GM19438 (cell line): Measurements from ENCODE around the gene ICE1.
"Not testable (repeated sequence)": the region's sequence is repeated elsewhere in the genome, so short reads cannot be mapped to it uniquely, and the experiment has no call there.

Experiments used
- ATAC-seq: cut with Tn5 transposase; IDR thresholded peaks from one replicate; pipeline ENCODE4 v1.9.1; 2021; ENCODE audit warnings: low read depth; ENCODE audit not compliant: unreplicated experiment

Gene ICE1, protein sequence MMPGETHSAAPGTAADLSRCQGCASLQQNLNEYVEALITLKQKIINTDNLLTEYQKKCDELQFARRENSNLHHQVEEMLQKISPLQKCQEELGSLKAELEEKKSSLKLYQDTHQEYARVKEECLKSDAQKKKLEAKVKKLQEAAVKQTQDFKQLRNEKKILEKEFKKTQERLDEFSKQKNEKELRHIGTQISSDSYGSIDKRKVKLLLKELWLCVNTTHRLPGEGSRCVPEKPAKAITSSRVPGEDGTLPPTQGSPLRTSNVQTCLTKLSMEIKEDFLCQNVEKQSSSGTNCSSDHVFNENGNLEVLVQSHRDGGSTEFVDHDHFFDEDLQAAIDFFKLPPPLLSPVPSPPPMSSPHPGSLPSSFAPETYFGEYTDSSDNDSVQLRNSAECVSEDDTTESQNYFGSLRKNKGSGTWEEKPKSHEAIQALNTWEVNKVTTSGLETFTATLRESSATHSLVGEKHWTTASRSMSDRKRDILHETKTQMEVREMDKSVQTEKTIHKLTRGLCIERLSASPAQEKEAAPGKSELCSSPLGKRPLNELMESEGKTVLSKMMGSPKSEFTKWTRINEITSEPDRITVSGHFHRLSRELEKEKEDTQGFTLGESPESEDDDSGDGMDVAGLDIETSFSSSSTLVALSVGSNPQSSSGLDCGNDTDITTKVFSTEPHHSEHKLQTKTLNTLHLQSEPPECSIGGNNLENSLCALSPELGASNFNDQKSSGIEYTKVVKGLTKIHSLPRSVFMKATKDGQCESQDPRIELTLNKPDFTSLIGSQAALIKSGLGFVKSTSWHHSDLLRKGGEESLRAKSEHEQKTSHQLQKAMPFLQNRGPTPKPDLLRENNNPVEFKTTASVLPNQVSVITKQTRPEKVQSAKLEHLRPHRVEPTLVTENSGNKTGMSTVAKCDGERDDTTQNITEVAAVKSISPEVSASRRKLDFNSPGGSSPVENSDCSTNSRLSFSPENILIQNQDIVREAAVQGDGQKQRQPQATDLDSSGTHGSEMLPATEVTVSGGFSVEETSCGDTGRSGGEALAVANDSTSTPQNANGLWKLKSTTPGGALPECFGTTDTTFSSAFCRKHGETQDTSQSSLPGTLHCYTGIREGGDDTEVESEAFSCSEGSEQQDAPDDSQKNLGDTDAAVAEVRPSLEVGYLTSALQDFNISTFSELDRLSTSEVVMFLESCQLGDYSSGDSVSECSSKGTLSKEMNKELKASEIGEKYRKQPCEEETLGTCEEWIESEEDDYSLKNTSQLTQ (N-terminal part only)

DNA sequence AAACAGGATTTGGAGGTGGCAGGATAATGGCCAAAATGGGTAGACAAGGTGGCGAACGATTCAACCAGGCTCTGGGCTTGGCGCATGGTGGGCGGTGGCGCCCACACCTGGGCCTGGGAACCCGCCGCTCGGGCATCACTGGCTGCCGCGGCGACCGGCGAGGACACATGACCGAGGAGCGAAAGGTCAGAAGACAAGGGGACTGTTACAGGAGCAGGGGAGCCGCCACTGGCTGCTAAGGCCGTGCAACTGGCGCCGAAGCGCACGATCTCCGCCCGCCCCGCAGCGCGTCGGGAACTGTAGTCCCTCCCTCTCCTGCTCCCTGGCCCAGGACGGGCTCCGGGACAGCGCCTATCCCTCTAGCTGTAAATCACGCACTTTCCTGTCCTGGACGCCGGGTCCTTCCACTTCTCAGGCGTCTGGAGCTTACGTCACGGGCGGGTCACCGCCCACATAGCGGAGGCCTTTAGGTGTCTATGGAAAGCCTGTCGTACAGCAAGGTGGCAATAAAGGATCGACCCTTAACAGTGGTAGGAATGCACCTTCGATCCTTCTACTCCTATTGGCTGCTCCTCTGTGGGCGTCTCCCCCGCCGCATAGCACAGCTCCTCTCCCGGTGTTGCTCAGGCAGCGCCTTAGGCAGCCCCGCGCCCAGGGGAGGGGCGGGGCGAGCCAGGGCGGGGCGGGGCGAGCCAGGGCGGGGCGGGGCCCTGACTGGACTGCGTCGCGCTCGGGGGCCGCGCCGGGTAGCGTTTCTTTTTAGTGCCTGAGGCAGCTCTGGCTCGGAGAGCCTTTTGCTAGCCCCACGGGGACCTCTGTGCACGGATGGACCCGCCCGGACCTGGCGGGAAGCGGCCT is at the start of gene ICE1:
Gene ICE1, plus strand, starts transcription at position 717 of the 858 bp plus-strand sequence. CDS start 239 bp downstream, outside the sequence.
- ATAC-seq = peak; percentile 84

- ATAC-seq = no peak
These were observed 49.5 kb upstream of the ICE1 start for GRCh38 chr5:5372930-5373329.

- no peak for ATAC-seq
These were observed 49.0 kb upstream of the ICE1 start for GRCh38 chr5:5373351-5373989.

DNA sequence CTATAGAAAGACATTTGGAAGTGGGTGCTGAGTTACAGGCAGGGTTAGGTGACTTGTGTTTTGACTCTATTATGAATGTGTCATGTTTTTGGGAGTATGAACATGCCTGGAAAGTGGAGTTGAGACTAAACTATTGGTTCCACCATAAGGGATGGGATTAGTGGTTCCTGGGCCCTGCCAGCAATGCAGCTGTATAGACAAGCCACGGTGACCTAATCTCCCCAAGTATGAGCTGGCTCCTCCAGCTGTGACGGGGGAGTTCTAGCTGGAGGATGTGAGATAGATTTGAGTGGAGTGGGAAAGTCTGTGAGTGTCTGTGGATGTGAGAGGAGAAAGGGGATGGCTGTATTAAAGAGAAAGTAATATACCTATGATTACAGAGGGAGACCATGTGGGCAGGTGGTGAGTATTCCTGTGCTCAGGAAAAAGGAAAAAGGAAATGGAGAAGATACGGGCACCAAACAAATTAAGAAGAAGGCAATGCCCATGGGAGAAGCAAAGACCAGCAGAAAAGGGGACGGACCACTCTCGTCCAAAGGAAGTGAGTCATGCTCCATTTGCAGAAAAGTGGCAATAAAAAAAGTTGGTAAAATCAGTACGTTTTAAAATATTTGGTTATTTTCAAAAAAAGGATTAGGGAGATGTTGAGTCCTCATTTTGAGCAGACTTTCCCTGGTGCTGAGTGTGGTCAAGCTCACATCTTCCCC is 48.3 kb upstream of the ICE1 start:
- no peak for ATAC-seq

GRCh38 chr5:5377780-5378179 is 44.7 kb upstream of the ICE1 start:
- no peak for ATAC-seq

DNA sequence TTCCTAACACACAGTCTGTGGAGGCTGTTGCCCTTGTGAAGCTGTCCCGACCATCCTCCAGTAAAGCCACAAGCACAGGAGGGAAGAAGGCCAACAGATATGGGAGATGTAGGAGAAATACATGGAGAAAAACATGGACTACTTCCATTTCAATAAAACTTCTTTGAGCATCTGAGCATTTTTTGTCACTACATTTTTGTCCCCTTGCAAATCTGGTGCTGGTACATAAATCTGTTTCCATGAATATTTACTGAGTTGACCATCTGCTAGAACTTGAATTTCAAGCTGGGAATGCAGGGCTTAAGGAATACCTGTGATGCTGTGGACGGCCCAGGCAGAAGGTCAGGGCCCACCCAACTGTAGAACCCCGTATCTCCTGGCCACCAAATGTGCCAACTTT is 43.9 kb upstream of the ICE1 start:
- ATAC-seq = no peak

DNA sequence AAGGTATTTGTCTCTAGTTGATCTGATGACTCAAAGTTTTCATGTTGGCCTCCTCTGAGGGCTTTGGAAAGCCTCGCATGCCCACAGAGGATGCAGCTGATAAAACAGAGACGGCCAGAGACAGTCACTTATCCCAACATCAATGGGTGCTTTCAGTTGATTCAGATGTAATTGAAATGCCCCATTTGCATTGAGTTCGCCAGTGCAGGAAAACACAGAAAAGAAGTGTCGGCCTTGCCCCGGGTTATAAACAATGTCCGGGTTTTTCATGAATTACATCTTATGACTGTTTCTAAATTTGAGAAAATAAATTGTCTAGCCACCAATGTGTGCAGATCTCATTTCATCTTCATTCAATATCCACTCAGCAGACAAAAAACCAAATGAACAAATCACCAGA is 42.2 kb upstream of the ICE1 start:
- ATAC-seq = no peak

- no peak for ATAC-seq
These were observed 41.1 kb upstream of the ICE1 start for GRCh38 chr5:5381310-5381913.

GRCh38 chr5:5383461-5383860 is 39.0 kb upstream of the ICE1 start:
- no peak for ATAC-seq

- no peak for ATAC-seq
These were observed 37.7 kb upstream of the ICE1 start for GRCh38 chr5:5384660-5385330.

DNA sequence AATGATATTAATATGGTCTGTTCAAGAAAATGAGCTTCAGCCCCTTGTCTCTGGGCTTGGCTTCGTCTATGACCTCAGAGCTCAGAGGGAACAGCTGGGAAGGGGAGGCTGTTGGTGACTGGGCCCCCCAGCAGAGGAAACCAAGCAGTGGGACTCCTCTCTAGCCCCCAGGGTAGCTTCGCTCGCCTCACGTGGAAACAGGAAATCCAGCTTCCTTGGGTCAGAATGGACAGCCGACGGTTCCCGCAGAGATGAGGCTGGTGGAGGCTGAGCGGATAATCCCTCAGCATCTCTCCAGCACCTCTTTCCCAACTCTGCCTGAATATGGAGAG is 37.2 kb upstream of the ICE1 start:
- ATAC-seq = no peak

DNA sequence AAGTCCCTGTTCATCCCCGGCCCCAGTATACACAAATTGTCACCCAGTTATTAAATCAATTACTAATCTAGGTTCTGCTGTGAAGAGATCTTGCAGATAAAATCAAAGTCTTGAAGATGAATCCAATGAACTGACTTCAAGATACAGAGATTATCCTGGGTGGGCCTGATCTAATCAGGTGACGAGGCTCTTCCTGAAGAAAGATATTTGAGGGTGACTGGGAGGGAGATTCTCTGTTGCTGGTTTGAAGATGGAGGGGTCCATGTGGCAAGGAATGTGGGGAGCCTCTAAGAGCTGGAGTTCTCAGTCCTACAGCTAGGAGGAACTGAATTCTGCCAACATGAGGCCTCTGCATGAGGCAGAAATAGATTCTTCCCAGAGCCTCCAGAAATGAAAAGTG is 36.1 kb upstream of the ICE1 start:
- ATAC-seq = no peak

DNA sequence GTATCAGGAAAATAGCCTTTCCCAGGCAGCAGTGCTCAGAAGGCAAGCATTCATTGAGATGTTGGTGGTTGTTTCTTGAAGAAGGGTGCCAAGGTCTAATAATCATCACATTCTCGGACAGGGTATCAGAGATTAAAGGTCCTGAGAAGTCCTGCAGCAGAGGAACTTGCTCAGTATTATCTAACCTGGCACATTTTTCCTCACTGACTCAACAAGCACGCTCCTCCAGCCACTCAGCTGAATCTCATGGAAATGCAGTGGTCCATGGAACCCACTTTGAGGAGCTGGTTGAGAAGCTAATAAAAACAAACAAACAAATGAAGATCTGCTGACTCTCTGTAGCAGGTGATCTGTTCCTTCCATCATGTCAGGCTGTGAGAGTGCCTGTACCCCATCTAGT is 35.3 kb upstream of the ICE1 start:
- ATAC-seq = no peak

DNA sequence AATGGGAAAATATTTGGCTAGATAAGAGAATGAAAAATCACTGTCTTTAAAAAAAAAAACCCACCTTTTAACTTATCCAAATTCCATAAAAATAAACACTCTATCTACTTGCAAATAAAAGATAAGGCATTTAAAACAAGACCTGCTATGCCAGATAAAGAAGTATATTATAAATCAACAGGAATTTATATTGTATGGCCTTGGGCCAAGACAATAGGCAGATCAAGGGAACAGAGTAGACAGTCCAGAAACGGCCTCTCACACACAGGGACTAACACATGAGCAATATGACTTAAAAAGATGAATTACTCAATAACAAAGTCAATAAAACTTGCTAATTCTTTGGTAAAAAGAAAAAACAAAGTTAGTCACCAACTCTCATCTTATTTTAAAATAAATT is 34.7 kb upstream of the ICE1 start:
- no peak for ATAC-seq

- ATAC-seq = not testable (repeated sequence)
These were observed 32.2 kb upstream of the ICE1 start for GRCh38 chr5:5390121-5390869.

GRCh38 chr5:5392504-5392903 is 30.0 kb upstream of the ICE1 start:
- not testable (repeated sequence) for ATAC-seq

GRCh38 chr5:5394384-5394986 is 28.0 kb upstream of the ICE1 start:
- not testable (repeated sequence) for ATAC-seq
